Glomerular visceral epithelial cell (primary cell): ENCODE data around the gene ATXN10.

Experiments
- DNase-seq: peaks from one replicate; pipeline ENCODE4 v3.0.0-alpha.2; 2016; ENCODE audit errors: extremely low spot score

The ATXN10 gene

GRCh38 chr22:45823336-45823735 lies 151.7 kb downstream of the ATXN10 start:
- DNase-seq = no peak

- no peak for DNase-seq
These were observed 154.9 kb downstream of the ATXN10 start for GRCh38 chr22:45826520-45826919.

- DNase-seq = no peak
These were observed 157.2 kb downstream of the ATXN10 start for GRCh38 chr22:45828841-45829240.

GRCh38 chr22:45830531-45831245 lies 159.1 kb downstream of the ATXN10 start:
- peak; percentile 9 for DNase-seq

GRCh38 chr22:45831394-45831793 lies 159.8 kb downstream of the ATXN10 start:
- DNase-seq = peak; percentile 4

GRCh38 chr22:45832180-45832579 lies 160.5 kb downstream of the ATXN10 start:
- DNase-seq = no peak

GRCh38 chr22:45832959-45833580 lies 161.4 kb downstream of the ATXN10 start:
- no peak for DNase-seq

- no peak for DNase-seq
These were observed 162.0 kb downstream of the ATXN10 start for GRCh38 chr22:45833613-45834012.

- DNase-seq = no peak
These were observed 162.6 kb downstream of the ATXN10 start for GRCh38 chr22:45834241-45834640.

- DNase-seq = no peak
These were observed 163.2 kb downstream of the ATXN10 start for GRCh38 chr22:45834795-45835194.

GRCh38 chr22:45836418-45837169 lies 165.0 kb downstream of the ATXN10 start:
- DNase-seq = no peak

GRCh38 chr22:45837508-45837907 lies 165.9 kb downstream of the ATXN10 start:
- no peak for DNase-seq

- DNase-seq = no peak
These were observed 166.8 kb downstream of the ATXN10 start for GRCh38 chr22:45838305-45838887.

GRCh38 chr22:45840483-45840882 lies 168.8 kb downstream of the ATXN10 start:
- DNase-seq = no peak

GRCh38 chr22:45842291-45842991 lies 170.8 kb downstream of the ATXN10 start:
- DNase-seq = peak; percentile 34

GRCh38 chr22:45843031-45843430 lies 171.4 kb downstream of the ATXN10 start:
- no peak for DNase-seq

- no peak for DNase-seq
These were observed 172.4 kb downstream of the ATXN10 start for GRCh38 chr22:45843986-45844385.

- no peak for DNase-seq
These were observed 173.4 kb downstream of the ATXN10 start for GRCh38 chr22:45845076-45845487.

- no peak for DNase-seq
These were observed 175.3 kb downstream of the ATXN10 start for GRCh38 chr22:45846952-45847351.

- no peak for DNase-seq
These were observed 177.3 kb downstream of the ATXN10 start for GRCh38 chr22:45848904-45849303.

GRCh38 chr22:45852826-45853225 lies 181.2 kb downstream of the ATXN10 start:
- no peak for DNase-seq

GRCh38 chr22:45855961-45856360 lies 184.3 kb downstream of the ATXN10 start:
- no peak for DNase-seq
